ENCODE results near the gene STXBP6. TPM values are rescaled to one million over a fixed set of nuclear protein-coding genes. Genes with fewer than 3 reads are reported as not detected.
"Not testable (repeated sequence)": the region's sequence is repeated elsewhere in the genome, so short reads cannot be mapped to it uniquely, and the experiment has no call there.

Gene STXBP6
- total and polyA plus RNA-seq, 12 donors: 0.06 to 3.7 (median 0.68) TPM

GRCh38 chr14:24965578-24965933 lies 84.4 kb downstream of the STXBP6 start:
- DNase-seq: no peak
- no peaks in the 10 kb centered on the region for H3K4me1 ChIP-seq (replicated peaks in 1 of 2)
- H3K27me3 ChIP-seq: no peaks in the 10 kb centered on the region
- peak overlapping the region in 1 of 5 donors; percentile 24 for H3K27ac ChIP-seq
- H3K9me3 ChIP-seq (replicated peaks in 1 of 3): no peaks in the 10 kb centered on the region
- WGBS, 4 donors: 85 to 100% (median 87%) methylated on average over 1 of the region's 1 CpG
- TF ChIP-seq CTCF (IDR thresholded peaks at IDR 0.05) (no peak), POLR2A (IDR thresholded peaks at IDR 0.05) (no peak)
- H3K4me3 ChIP-seq: no peak overlapping the region
- no peaks in the 10 kb centered on the region for H3K36me3 ChIP-seq (replicated peaks in 1 of 2)
- intact Hi-C loops (cut with DNase I): no loop called here

- TF ChIP-seq CTCF (IDR thresholded peaks at IDR 0.05): no peak
- no peak for TF ChIP-seq POLR2A (IDR thresholded peaks at IDR 0.05)
- Histone ChIP-seq H3K36me3 (replicated peaks in 1 of 2) (no peaks in the 10 kb centered on the region), H3K9me3 (replicated peaks in 1 of 3) (no peaks in the 10 kb centered on the region), H3K4me3 (no peak overlapping the region), H3K27me3 (no peaks in the 10 kb centered on the region), H3K4me1 (replicated peaks in 1 of 2) (no peaks in the 10 kb centered on the region), H3K27ac (no peak overlapping the region)
- no peak for DNase-seq
- intact Hi-C loops (cut with DNase I): no loop called here
- WGBS, 4 donors: 46 to 63% (median 57%) methylated on average over 2 of the region's 2 CpGs
Observed at GRCh38 chr14:24964591-24964990, 85.4 kb downstream of the STXBP6 start.

- TF ChIP-seq POLR2A (IDR thresholded peaks at IDR 0.05) (no peak), CTCF (IDR thresholded peaks at IDR 0.05) (no peak)
- intact Hi-C loops (cut with DNase I): no loop called here
- Histone ChIP-seq H3K9me3 (replicated peaks in 1 of 3) (no peaks in the 10 kb centered on the region), H3K4me3 (no peak overlapping the region), H3K27ac (no peak overlapping the region), H3K36me3 (replicated peaks in 1 of 2) (no peaks in the 10 kb centered on the region), H3K4me1 (replicated peaks in 1 of 2) (no peaks in the 10 kb centered on the region), H3K27me3 (no peaks in the 10 kb centered on the region)
- DNase-seq: no peak
- 90 to 96% (median 93%) methylated on average over 2 of the region's 2 CpGs for WGBS, 4 donors
Observed at GRCh38 chr14:24964048-24964447, 85.9 kb downstream of the STXBP6 start.

GRCh38 chr14:24962118-24962517 lies 87.8 kb downstream of the STXBP6 start:
- intact Hi-C loops (cut with DNase I); H3K4me3 ChIP-seq; H3K27ac ChIP-seq; H3K9me3 ChIP-seq (replicated peaks in 1 of 3); H3K4me1 ChIP-seq (replicated peaks in 1 of 2); H3K36me3 ChIP-seq (replicated peaks in 1 of 2); DNase-seq; H3K27me3 ChIP-seq: not testable (repeated sequence)
- 92 to 94% (median 93%) methylated on average over 6 of the region's 6 CpGs for WGBS, 4 donors

GRCh38 chr14:24960816-24961215 lies 89.1 kb downstream of the STXBP6 start:
- H3K27ac ChIP-seq: no peak overlapping the region

More at GRCh38 chr14:24960816-24961215, 89.1 kb downstream of the STXBP6 start:
- H3K27me3 ChIP-seq: no peaks in the 10 kb centered on the region
- H3K4me3 ChIP-seq: no peak overlapping the region
- 44 to 64% (median 61%) methylated on average over 2 of the region's 2 CpGs for WGBS, 4 donors
- no peaks in the 10 kb centered on the region for H3K9me3 ChIP-seq (replicated peaks in 1 of 3)
- intact Hi-C loops (cut with DNase I): no loop called here
- H3K36me3 ChIP-seq (replicated peaks in 1 of 2): no peaks in the 10 kb centered on the region
- no peaks in the 10 kb centered on the region for H3K4me1 ChIP-seq (replicated peaks in 1 of 2)
- TF ChIP-seq CTCF (IDR thresholded peaks at IDR 0.05) (no peak), POLR2A (IDR thresholded peaks at IDR 0.05) (no peak)
- no peak for DNase-seq
